GM19239 (cell line): Measurements from ENCODE around the gene MAD1L1.
"Not testable (repeated sequence)": the region's sequence is repeated elsewhere in the genome, so short reads cannot be mapped to it uniquely, and the experiment has no call there.

Experiments used
- DNase-seq: peaks from one replicate; pipeline ENCODE4 v3.0.0; 2011; ENCODE audit warnings: low spot score; ENCODE audit not compliant: insufficient read length
- FAIRE-seq: peaks from 2 replicates; lab custom pipeline; 2011; peaks lifted over from hg19 to GRCh38; lab: Jason Lieb, UNC

Gene MAD1L1

DNA sequence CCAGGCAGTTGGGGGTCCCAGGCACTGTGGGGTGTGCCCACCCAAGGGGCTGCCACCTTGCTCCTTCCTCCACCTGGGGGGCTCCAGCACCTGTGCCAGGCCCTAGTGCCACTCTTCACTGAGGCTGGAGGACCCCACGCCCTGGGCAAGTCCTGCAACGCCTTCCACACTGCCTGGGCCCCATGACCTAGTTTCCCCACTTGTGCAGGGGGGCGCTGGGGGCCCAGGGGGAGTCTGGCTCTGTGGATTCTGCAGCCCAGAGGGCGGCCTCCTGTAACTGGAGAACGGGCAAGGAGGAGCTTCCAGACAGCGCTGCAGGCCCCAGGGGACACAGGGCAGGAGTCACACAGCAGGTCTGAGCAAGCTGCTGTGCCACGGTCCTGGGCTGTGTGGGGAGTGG lies 416.3 kb downstream of the MAD1L1 start:
- not testable (repeated sequence) for DNase-seq, FAIRE-seq

DNA sequence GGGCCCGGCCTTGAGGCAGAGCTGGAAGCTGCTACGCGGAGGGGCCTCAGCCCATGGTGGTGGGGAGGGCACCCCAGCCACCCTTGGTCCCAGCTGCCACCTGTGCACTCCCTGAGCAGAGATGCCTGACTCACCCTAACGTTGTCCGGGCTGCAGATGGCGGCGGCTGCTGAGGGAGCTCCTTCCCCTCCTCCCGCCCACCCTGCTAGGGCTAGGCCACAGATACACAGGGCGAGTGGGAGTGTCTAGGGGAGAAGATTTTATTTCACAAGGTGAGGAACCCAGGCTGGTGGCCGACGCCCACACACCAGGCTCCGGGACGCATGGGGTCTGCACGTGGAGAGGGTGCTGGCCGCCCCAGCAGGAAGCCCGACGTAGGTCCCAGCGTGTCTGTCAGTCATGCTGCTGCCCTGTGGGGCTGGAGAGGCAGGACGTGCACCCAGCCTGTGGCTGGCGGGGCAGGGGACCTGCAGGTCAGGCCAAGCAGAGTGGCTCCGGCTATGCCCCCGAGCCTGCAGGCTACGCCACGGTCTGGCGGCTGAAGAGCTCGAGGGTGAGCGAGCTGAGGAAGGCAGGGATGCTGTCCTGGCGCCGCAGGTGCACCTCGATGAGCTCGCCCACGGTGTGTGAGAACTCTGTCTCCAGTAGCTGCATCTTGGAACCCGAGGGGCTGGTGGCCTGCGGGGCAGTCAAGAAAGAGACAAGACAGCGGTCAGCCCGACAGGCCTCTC lies 417.0 kb downstream of the MAD1L1 start:
- not testable (repeated sequence) for FAIRE-seq, DNase-seq

DNA sequence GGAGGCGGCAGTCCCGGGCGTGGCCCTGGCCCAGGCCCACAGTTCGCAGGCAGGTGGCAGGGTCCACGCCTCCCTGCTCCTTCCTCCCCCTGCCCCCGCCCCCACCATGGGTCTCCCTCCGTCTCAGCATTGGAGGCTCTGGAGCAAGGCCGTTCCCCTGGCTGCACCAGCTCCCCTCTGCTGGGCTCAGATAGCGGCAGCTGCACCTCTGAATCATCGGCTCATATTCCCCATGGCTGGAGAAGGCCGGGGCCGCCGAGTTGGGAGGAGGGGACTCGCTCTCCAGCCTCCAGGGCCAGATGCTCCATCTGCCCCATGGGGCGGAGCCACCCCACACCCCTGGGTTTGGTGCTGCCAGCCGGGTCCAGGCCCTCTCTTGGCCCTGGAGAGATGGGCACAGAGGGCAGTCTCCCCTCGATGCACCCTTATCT lies 417.7 kb downstream of the MAD1L1 start:
- no peak for FAIRE-seq
- no peak for DNase-seq

DNA sequence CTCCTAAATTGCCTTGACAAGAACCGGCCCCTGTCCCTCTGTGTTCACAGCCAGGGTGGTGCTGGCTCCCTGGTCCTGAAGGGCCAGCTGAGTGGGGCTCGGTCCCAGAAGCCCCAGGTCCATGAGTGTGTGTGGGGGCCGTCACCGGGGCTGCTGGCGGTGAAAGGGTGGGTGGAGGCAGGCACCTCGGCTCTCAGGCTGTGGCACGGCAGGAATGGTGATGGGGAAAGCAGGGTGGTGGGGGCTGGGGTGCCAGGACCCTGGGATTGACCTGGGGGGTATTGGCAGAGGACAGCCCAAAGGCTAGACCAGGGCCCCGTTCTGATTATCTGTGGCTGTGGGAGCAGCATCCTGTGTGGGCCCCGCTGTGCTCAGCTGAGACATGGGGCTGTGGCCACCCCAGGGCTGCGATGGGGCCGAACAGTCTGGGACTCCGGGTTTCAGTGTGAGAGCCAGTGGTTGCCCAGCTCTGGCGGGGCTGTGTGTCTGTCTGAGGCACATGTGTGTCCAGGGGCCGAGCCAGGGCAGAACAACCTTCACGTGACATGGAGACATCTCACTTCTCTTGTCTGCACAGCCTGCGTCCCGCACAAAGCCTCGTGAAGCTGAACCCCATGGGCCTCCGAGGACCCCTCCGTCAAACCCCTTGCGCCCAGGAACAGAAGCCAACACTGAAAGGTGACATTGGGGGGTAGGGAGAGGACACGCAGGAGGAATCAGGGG lies 418.5 kb downstream of the MAD1L1 start:
- no peak for FAIRE-seq
- no peak for DNase-seq

DNA sequence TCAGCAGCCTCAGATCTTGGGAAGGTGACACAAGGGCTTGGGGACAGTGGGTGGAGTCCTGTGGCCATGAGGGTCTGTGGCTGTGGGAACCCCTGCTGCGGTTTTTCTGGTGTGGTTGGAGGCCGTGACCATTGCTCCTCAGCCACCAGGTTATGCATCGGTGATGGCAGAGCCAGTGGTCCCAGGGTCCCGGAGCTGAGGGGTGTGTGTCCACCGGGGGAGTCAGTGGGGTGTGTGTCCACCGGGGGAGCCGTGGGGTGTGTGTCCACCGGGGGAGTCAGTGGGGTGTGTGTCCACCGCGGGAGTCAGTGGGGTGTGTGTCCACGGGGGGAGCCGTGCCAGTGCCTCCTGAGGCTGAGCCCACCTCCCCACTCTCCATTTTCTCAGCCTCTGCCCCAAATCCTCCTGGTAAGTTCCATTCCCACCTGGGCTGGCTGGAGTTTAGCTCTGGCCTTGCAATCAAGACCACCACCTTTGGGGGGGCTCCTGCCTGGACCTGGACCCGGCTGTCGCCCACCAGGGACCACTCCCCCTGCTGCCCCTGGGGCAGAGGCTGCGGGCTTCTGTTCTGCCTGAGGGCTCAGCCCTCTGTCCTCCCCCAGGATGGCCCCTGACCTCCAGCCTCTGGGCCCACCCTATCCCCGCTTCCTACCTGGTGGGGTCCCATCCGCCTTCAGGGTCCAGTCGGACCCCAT lies 419.2 kb downstream of the MAD1L1 start:
- no peak for DNase-seq

DNA sequence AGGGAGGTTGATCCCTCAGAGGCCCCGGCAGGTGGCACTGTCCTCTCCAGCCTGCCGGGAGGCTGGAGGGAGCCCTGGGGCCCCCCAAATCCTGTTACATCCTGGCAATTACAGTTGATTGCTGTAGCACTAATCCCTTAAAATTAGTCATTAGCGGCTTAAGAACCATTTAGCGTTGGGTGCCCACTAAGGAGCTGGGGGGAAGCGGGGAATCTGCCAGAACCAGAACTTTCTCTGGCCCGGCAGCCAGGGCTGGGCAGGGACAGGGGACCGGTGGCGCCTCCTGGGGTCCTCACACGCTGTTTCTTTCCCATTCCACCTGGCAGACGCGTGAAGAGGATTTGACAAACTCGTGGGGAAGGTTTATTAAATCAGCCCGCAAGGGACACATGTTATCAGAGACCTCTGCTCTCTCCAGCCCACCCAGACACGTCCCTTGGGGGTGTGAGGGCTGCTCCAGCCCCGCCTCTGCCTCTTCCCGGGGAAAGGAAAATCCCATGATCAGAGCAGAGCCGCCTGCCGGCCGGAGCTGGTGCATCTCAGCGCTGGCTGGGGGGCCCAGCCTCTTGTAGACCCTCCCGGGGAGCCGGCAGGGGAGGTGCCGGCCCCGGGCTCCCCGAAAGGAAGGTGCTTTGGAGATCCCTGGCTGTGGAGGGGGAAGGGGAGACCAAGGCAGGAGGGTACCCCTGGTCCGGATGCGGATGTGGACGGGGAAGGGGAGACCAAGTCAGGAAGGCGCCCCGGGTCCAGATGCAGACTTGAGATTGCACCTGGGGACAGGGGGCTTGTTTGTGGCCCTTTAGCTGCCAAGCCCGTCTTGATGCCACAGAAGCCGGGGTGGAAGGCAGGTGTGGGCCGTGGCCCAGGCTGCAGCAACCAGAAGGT lies 420.0 kb downstream of the MAD1L1 start:
- DNase-seq (no peak), FAIRE-seq (no peak)

More for the DNA sequence above, 419.2 kb downstream of the MAD1L1 start:
- no peak for FAIRE-seq

DNA sequence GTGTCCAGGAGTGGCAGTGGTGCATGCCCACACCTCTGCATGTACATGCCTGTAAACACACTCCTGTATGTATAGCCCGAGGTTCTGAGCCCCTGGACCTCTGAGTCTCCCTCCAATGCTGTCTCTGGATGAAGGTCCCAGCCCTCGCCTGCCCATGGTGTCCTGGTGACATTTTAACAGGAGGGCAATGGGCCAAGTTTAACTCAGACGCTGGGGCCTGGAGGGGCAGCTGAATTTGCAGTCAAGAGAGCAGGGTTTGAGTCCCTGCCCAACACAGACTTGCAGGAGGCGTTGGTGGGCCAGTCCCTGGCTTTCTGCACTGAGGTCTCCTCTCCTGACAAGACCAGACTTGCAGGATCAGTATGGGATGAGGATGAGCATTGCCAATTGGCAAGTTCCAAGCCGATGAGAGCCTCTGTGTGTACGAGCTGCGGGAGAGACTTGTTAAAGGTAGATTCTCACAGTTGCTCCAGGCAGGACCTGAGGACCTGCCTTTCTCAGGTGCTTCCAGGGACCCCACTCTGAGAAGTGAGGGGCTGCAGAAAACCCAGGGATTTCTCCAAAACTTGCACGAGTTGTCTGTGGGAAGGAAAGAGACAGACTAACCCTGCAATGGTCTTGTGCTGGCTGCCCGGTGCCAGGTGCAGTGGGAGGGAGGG lies 420.8 kb downstream of the MAD1L1 start:
- DNase-seq (no peak), FAIRE-seq (no peak)

DNA sequence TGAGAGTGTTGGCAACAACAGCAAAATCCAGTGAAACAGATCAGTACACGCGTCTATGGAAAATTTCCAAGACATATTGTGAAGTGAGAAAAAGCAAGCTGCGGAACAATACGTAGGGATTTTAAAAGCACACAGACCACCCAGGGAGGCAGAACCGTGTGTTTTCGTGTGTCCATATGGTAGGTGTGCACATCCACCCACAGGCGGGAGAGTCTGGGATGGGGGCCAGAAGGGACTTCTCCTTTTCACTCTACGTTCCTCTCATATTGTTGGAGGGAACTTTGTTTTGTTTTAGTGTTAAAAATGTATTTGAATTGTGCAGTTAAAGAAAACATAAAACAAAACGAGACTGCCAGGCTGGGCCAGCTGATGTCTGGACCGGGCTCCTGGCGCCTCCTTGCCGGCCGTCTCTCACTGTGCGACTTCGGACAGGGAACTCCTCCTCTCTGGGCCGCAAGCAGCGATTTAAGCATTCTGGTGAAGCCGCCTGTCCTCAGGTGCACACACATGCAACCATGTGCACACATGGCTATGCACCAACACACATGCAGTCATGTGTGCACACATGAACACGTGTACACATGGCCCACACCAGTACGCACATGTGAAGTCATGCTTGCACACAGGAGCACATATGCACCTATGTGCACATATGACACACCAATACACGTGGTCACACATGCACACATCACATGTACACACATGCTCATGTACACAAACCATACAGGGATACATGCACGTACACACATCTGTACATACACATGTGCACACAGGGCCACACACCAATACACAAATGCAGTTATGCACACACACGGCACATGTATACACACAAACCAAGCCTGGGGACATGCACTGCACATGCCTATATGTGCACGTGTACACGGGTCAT lies 421.5 kb downstream of the MAD1L1 start:
- DNase-seq: no peak
- no peak for FAIRE-seq

DNA sequence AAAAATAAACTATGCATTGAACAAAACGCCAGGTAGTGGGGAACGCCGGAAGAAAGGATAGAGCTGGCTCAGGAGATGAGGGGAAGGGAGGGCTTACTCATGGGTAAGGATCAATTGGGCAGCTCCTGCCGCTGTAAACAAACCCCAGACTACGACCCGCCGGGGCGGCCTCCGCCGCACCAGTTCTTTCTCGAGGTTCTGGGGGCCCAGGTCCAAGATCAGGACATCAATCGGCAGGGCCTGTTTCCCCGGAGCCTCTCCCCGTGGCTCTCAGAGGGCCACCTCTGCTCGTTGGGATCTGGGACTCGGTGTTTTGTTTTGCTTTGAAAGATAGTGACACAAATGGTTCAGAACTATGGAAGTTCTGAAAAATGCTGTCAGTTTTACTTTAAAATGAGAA lies 422.2 kb downstream of the MAD1L1 start:
- FAIRE-seq (no peak), DNase-seq (no peak)

DNA sequence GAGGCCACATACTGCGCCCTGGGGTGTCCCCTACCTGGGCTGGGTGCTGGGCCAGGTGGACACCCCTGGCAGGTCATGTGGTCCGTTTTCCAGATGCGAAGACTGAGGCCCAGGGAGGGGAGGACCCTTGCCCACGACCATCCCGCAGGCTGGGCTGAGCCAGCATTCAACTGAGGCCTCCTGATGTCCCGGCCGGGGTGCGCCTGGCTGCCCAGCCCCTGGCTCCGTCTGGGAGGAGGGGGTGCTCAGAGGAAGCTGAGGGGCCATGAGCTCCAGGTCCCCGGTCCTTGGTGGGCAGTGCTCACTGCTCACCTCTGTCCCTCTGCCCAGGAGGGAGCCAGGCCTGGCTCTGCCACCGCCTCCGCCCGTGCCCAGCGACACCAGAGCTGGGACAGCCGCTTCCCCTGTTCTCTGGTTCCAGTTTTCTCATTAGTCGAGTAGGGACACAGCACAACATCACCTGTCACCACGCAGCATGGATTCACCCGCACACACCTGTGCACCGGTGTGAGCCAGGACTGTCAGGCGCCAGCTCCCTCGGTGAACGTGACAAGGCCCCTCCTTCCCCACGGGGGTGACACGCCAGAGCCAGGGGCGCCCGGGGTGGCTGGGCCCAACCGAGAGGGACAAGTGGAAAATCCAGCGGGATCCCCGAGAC lies 423.0 kb downstream of the MAD1L1 start:
- DNase-seq: no peak
- no peak for FAIRE-seq

DNA sequence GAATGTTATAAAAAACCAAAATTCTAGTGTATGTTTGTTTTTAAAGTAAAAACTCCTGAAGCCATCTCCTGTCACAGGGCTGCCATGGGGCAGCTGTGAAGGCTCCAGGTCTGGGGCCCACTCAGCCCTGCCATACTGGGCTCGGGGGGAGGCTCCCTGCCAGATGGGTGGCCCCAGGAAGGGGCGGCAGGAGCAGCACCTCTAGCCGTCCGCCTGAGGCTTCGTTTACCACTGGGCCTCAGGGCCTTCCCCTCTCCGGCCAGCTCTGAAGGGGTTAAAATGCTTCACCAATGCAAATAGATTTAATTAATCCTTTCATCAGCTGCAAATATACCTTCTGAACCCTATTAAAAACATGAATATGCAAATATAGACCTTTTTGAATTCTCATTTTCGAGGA lies 423.7 kb downstream of the MAD1L1 start:
- no peak for FAIRE-seq
- no peak for DNase-seq

DNA sequence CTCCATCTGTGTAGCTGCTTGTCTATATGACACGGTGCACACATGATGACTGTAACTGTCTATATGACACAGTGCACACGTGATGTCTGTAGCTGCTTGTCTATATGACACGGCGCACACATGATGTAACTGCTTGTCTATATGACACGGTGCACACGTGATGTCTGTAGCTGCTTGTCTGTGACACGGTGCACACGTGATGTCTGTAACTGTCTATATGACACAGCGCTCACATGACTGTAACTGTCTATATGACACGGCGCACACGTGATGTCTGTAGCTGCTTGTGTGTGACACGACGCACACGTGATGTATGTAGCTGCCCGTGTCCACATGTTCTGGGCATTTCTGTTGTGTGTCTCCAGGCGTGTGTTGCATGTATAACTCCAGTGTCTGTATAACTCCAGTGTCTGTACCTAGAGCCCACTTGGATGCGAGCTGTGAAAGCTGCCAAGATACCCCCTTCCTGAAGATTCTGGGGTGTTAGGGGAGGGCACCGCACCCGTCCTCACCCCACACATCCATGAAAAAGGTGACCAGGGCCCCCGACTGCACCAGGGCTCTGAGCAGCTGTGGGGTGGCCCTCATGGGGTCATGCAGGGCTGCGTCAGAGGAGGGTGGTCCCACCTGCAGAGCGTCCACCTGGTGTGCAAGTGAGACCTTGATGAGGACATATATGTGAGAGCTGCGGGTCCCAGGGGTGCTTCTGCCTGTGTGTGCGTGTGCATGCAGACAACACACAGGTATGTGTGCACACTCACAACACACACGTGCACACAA lies 424.7 kb downstream of the MAD1L1 start:
- no peak for FAIRE-seq
- DNase-seq: no peak

DNA sequence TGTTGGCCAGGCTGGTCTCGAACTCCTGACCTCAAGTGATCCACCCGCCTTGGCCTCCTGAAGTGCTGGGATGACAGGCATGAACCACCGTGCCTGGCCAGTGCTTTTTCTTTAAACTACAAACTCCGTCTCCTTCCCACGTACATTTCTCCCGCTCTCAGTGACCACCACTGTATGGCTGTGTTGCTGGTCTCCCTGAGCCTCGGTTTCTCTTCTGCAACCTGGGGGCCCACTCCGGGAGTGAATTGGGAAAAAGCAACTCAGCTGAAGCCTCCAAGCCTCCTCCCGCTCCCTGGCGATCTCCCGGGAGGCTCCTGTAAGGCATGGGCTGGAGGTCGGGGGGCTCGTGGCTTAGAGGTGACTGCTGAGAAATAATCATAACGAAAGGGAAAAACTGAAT lies 426.4 kb downstream of the MAD1L1 start:
- no peak for FAIRE-seq
- no peak for DNase-seq

DNA sequence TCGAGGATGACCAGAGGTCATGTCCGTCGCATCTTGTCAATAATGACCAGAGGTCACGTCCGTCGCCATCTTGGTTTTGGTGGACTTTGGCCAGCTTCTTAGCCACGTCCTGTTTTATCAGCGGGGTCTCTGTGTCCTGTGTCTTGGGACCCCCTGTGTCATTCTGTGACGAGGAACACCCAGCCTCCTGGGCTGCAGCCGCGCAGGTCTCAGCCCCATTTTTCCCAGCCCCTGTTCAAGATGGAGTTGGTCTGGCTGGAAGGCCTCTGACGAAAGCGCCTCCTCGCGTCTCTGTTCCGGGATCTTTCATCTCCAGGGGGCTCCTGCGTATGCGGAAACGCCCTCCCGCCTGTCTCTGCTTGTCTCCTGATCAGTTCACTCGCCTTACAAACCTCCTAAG lies 428.4 kb downstream of the MAD1L1 start:
- FAIRE-seq: no peak

DNA sequence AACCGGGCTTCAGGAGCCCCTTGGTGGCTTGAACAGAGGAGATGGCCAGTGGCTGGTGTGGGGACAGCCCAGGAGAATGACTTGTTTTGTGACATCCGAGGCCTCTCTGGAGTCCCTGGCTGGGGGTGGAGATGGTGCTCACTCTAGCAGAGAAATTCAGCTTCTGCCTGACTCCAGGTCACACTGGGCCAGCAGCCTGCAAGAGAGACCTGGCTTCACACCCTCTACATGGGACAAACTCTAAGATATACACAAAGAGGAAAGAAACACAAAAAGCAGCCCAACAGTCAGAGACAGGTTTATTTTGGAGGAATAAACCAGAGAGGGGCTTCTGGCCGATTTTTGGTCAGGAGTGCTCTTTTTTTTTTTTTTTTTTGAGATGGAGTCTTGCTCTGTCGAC lies 429.8 kb downstream of the MAD1L1 start:
- DNase-seq (no peak), FAIRE-seq (no peak)

More for the DNA sequence above, 428.4 kb downstream of the MAD1L1 start:
- DNase-seq: no peak

DNA sequence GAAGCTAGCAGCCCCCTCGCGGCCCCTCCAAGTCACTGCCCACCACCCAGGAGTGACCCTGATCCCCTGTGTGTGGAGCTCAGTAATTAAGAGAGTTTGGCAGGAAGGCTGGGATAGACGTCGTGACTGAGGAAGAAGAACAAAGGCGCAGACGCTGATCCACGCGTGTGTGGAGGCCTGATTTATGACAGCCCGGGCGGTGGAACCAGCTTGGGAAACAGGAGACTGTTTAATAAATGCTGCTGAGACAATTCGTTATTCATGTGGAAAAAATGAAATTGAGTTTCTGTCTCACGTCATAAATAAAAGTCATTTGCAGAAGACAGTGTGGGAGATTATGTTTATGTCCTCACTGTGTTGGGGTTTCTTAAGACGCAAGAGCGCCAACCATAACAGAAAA lies 431.8 kb downstream of the MAD1L1 start:
- no peak for FAIRE-seq
- DNase-seq: no peak

DNA sequence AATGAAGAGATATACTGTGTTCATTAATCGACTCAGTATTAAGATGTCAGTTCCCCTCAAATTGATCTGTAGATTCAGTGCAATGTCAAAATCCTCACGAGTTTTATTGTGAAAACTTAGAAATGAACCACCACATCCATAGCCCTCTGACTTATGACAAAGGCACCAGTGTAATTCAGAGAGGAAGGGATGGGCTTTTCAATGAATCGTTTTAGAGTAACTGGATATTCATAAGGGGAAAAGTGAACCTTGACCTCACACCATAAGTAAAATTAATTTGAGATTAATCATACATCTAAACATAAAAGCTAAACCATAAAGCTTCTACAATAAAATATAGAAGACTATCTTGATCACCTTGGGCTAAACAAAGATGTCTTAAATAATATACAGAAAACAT lies 434.6 kb downstream of the MAD1L1 start:
- no peak for DNase-seq
- no peak for FAIRE-seq
